PC-9 (cell line): ENCODE results near the gene WNT9A. TPM values are rescaled to one million over a fixed set of nuclear protein-coding genes. Genes with fewer than 3 reads are reported as not detected.
"Not testable (repeated sequence)": the region's sequence is repeated elsewhere in the genome, so short reads cannot be mapped to it uniquely, and the experiment has no call there.

Source experiments
- BruUV-seq: library from RNA; stranded (reverse); fragments of 400-500 nt; replicated peaks from 2 replicates; lab custom pipeline; 2021; lab: Mats Ljungman, UMichigan
- CTCF ChIA-PET: fragments of 300-600 bp; sonication (Branson Sonifier 250); formaldehyde crosslinking; loops from one replicate; lab custom pipeline; 2022; ENCODE audit warnings: antibody characterized with exemption; lab: Charles Lee
- POLR2A ChIA-PET: fragments of 300-600 bp; sonication (Branson Sonifier 250); formaldehyde crosslinking; loops from one replicate; lab custom pipeline; 2022; ENCODE audit warnings: antibody characterized with exemption; ENCODE audit not compliant: unreplicated experiment; lab: Charles Lee
- DNase-seq, 2 experiments: peaks; one replicate each; pipeline versions ENCODE4 v3.0.0 to v3.0.0-alpha.2; 2015 to 2022; ENCODE audit warnings: mixed read lengths in 1 of 2
- H2AFZ ChIP-seq: fragments of 200-600 bp; sonication (generic); 2 replicates; pipeline ENCODE4 v1.8.1; 2017; ENCODE audit warnings: antibody characterized with exemption
- H3F3A ChIP-seq: fragments of 200-600 bp; sonication (generic); 2 replicates; pipeline ENCODE4 v1.8.1; 2017; ENCODE audit warnings: antibody characterized with exemption, mild to moderate bottlenecking, low read depth; ENCODE audit not compliant: insufficient read depth
- H3K27ac ChIP-seq: fragments of 200-600 bp; sonication (generic); 2 replicates; pipeline ENCODE4 v1.6.1; 2016; ENCODE audit warnings: mixed run types
- H3K27me3 ChIP-seq: fragments of 200-600 bp; sonication (generic); 2 replicates; pipeline ENCODE4 v1.6.1; 2016; ENCODE audit warnings: low read depth, mixed run types; ENCODE audit not compliant: insufficient read depth
- H3K36me3 ChIP-seq: fragments of 200-600 bp; sonication (generic); 2 replicates; pipeline ENCODE4 v1.6.1; 2016; ENCODE audit warnings: low read depth, mixed run types
- H3K4me1 ChIP-seq: fragments of 200-600 bp; sonication (generic); replicated peaks from 2 replicates; pipeline ENCODE4 v1.6.1; 2016; ENCODE audit warnings: mixed run types; ENCODE audit not compliant: insufficient read depth
- H3K4me2 ChIP-seq: fragments of 200-600 bp; sonication (generic); 2 replicates; pipeline ENCODE4 v1.6.1; 2017; ENCODE audit warnings: mixed run types
- H3K4me3 ChIP-seq: fragments of 200-600 bp; sonication (generic); 2 replicates; pipeline ENCODE4 v1.6.1; 2016; ENCODE audit warnings: mixed run types
- H3K79me2 ChIP-seq: fragments of 200-600 bp; sonication (generic); 2 replicates; pipeline ENCODE4 v1.6.1; 2017; ENCODE audit warnings: low read depth, mixed run types
- H3K9me2 ChIP-seq: fragments of 200-600 bp; sonication (generic); 2 replicates; pipeline ENCODE4 v1.8.1; 2017; ENCODE audit warnings: mild to moderate bottlenecking; ENCODE audit not compliant: insufficient read depth
- H3K9me3 ChIP-seq: fragments of 200-600 bp; sonication (generic); 2 replicates; pipeline ENCODE4 v1.8.1; 2016; ENCODE audit warnings: low read depth; ENCODE audit not compliant: insufficient read depth
- H4K20me1 ChIP-seq: fragments of 200-600 bp; sonication (generic); 2 replicates; pipeline ENCODE4 v1.8.1; 2017; ENCODE audit not compliant: insufficient read depth
- CTCF ChIP-seq: fragments of 200-600 bp; sonication (generic); conservative IDR thresholded peaks from 2 replicates; pipeline ENCODE4 v1.6.1; 2017; ENCODE audit warnings: mixed run types, antibody characterized with exemption, mild to moderate bottlenecking, moderate library complexity
- EZH2 ChIP-seq: fragments of 200-600 bp; sonication (generic); IDR thresholded peaks from 2 replicates; pipeline ENCODE4 v1.8.0; 2017; ENCODE audit warnings: antibody characterized with exemption, low read depth
- intact Hi-C: fragments of 100-400 bp; cut with micrococcal nuclease; formaldehyde crosslinking; loops from one replicate; pipeline ENCODE4 v1.10.0; 2022; ENCODE audit not compliant: unreplicated experiment
- total RNA-seq: library from RNA; stranded (reverse); gene quantifications from 2 replicates; pipeline ENCODE4 v1.2.3, GENCODE V29; 2021

The WNT9A gene
- total RNA-seq, 1 experiment from 2014 or later, result 42.4 TPM

- TF ChIP-seq EZH2 (no peak), CTCF (no peak)
- Histone ChIP-seq H3K9me2 (no peaks in the 10 kb centered on the region), H3K27ac (no peak overlapping the region), H3K36me3 (no peaks in the 10 kb centered on the region), H4K20me1 (no peaks in the 10 kb centered on the region), H3K4me2 (no peak overlapping the region), H2AFZ (no peak overlapping the region), H3K9me3 (peaks cover 3% of the 10 kb centered on the region; the same call in 1 of the 2 replicates), H3K27me3 (peaks cover 6% of the 10 kb centered on the region; the same call in 1 of the 2 replicates), H3K4me3 (no peak overlapping the region), H3K79me2 (no peaks in the 10 kb centered on the region), H3K4me1 (no peaks in the 10 kb centered on the region), H3F3A (peaks cover 14% of the 10 kb centered on the region; the same call in 1 of the 2 replicates)
- ChIA-PET POLR2A (no interaction called here), CTCF (no interaction called here)
- BruUV-seq, result no TSS peak
- intact Hi-C loops, result loop anchor here (5.0 kb wide), 1 partner anchor 383 kb away; no protein-coding TSS in a partner anchor
- no peak for DNase-seq
These were observed 47.0 kb upstream of the WNT9A start for GRCh38 chr1:227994632-227995300.

GRCh38 chr1:227987181-227987580, 39.4 kb upstream of the WNT9A start:
- H3K4me3 ChIP-seq, result no peak overlapping the region
- no peaks in the 10 kb centered on the region for H3K9me2 ChIP-seq
- TF ChIP-seq EZH2, result no peak
- TF ChIP-seq CTCF, result no peak
- H3K4me2 ChIP-seq, result no peak overlapping the region
- no peaks in the 10 kb centered on the region for H3F3A ChIP-seq
- no peak for DNase-seq
- intact Hi-C loops, result no loop called here
- H3K4me1 ChIP-seq, result no peaks in the 10 kb centered on the region
- no TSS peak for BruUV-seq
- peaks cover 6% of the 10 kb centered on the region; the same call in 1 of the 2 replicates for H3K27me3 ChIP-seq
- no peaks in the 10 kb centered on the region for H3K79me2 ChIP-seq
- ChIA-PET POLR2A (no interaction called here), CTCF (no interaction called here)
- no peaks in the 10 kb centered on the region for H4K20me1 ChIP-seq
- no peaks in the 10 kb centered on the region for H3K36me3 ChIP-seq
- 0 out of 2 replicates have a peak, but pooled peaks cover 3% of the 10 kb centered on the region for H3K9me3 ChIP-seq
- no peak overlapping the region for H3K27ac ChIP-seq
- H2AFZ ChIP-seq, result no peak overlapping the region

GRCh38 chr1:227975583-227976283, 28.0 kb upstream of the WNT9A start:
- H3K79me2 ChIP-seq, H3K4me2 ChIP-seq, H3K9me3 ChIP-seq, H3K4me1 ChIP-seq, H3K4me3 ChIP-seq, H2AFZ ChIP-seq, H3K27ac ChIP-seq, H3K27me3 ChIP-seq, DNase-seq, POLR2A ChIA-PET, H3F3A ChIP-seq, CTCF ChIA-PET, H3K36me3 ChIP-seq, intact Hi-C loops, BruUV-seq, H3K9me2 ChIP-seq, H4K20me1 ChIP-seq: not testable (repeated sequence)

- H3F3A ChIP-seq, DNase-seq, H3K79me2 ChIP-seq, H3K9me2 ChIP-seq, H3K4me2 ChIP-seq, H4K20me1 ChIP-seq, H2AFZ ChIP-seq, BruUV-seq, H3K4me1 ChIP-seq, H3K9me3 ChIP-seq, H3K4me3 ChIP-seq, H3K36me3 ChIP-seq, H3K27me3 ChIP-seq, POLR2A ChIA-PET, intact Hi-C loops, CTCF ChIA-PET, H3K27ac ChIP-seq: not testable (repeated sequence)
These were observed 26.1 kb upstream of the WNT9A start for GRCh38 chr1:227973724-227974288.

GRCh38 chr1:227972843-227973374, 25.2 kb upstream of the WNT9A start:
- H3K79me2 ChIP-seq, H3F3A ChIP-seq, BruUV-seq, H3K36me3 ChIP-seq, H3K4me1 ChIP-seq, CTCF ChIA-PET, intact Hi-C loops, H3K4me3 ChIP-seq, H2AFZ ChIP-seq, H3K27me3 ChIP-seq, H3K9me3 ChIP-seq, H3K4me2 ChIP-seq, H4K20me1 ChIP-seq, H3K27ac ChIP-seq, DNase-seq, POLR2A ChIA-PET, H3K9me2 ChIP-seq: not testable (repeated sequence)
